GM19025 (cell line): ENCODE results near the gene RNF220.

ENCODE experiments used
- ATAC-seq: cut with Tn5 transposase; IDR thresholded peaks from one replicate; pipeline ENCODE4 v1.9.1; 2021; ENCODE audit warnings: mild to moderate bottlenecking, low read depth, moderate library complexity; ENCODE audit not compliant: unreplicated experiment

The RNF220 gene

DNA sequence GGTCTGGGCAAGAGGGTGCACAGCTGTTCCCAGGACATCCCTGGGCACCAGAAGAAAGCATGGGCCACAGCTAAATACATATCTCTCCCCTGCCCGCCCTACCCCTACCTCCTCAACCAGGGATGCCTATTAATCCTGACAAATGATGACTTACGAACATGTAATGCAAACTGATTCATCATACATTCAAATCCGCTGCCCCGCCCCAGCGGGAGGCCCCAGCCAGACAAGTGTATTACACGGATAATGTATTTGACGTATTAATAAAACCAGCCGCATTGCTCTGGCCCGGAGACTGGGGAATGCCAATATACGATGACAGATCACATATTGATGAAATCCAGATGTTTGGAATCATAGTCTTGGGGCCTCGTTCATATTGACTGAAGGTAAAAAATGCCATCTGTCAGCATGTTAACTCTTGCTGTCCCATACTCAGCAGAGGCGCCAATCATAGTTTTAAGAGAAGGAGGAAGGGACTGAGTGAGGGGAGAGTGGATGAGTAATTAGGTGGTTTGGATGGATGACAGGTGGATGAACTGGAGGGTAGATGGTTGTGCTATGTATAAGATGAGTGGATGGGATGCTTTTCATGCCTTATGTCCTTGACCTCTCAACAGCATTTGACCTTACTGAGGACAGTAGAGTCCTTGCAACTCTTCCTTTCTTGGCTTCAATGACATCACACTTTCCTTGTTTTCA is 201.0 kb downstream of the RNF220 start:
- no peak for ATAC-seq

DNA sequence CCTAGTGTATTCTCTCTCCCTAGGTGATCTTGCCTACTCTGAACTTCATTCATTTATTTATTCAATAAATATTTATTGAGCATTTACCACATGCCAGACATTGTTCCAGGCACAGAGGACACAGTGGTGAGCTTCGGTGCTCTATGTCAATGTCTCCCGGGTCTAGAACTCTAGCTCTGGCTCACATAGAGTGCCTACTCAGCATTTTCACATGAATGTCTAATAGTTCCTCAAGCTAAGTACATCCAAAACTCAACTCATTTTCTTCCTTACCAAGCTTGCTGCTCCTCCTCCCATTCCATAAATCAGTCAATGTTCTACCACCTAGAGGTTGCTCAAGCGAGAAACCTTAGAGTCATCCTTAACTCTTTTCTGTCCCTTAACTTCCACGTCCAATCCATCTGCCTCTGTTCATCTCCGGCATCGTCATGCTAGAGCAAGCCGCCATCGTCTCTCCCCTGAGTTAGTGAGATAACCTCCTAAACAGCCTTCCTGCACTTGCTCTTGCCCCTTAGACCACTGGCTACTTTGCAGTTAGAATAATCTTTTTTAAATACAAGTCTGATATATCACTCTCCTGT is 201.7 kb downstream of the RNF220 start:
- no peak for ATAC-seq

DNA sequence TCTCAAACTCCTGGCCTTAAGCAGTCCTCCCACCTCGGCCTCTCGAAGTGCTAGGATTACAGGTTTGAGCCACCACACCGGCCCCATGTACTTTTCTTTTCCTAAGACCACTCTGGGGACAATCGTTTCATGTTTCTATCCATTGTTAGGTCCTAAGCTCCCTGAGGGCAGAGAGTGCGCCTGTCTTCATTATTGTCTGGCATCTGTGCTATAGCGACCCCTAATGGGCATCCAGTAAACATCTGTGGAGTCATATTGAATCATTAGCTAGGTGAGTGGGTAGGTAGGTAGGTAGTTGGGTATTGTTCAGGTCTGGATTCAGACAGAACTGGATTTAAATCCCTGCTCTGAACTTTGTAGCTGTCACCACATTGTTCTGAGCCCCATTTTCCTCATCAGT is 203.1 kb downstream of the RNF220 start:
- no peak for ATAC-seq

DNA sequence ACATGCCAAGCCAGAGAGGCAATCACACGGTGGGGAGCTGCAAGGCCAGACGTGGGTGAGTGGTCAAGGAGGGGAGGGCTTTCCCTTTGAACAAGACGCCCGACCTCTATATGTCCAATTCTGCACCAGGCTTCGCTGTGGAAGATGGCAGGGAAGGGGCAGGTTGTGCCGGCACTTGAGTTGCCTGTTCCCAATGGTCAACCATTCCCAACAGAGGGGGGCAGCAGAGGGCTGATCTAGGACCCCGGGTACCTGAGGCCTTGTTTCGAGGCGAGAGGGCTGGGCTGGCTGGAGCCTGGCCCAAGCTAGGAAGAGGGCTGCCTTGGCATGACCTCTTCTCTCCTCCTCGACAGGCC is 204.3 kb downstream of the RNF220 start:
- ATAC-seq, result no peak

DNA sequence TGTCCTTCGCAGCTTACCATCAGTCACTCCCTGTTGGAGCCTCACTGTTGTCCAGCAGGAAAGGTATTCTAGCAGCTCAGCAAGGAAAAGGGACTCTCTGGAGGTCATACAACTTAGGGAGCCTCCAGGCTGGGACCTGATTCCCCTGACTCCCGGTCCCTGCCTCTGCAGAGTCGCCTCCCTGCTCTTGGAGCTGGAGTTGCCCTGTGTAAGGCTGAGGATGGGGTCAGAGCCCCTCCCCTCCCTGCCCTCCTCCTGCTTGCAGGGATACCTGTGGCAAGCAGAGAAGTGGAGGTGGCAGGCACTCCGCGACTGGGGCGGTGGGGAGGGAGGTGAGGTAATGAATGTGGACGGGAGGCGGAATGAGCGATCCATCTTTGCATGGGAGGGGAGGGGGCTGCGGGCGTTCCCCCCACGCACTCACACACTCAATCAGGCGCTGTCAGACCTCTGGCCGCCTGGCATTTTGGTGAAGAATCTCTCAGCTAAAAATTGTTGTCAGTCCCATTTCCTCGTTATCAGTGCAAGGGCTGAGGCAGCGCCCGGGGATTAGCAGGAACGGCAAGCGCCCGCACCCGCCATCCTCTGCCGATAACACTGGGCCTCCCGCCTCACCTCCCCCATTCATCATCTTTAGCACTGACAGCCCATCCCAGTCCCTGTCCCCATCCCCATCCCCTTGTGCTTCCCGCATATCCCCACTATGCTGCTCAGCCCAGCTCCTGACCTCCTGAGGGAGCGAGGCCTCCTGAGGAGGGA is 204.9 kb downstream of the RNF220 start:
- no peak for ATAC-seq

DNA sequence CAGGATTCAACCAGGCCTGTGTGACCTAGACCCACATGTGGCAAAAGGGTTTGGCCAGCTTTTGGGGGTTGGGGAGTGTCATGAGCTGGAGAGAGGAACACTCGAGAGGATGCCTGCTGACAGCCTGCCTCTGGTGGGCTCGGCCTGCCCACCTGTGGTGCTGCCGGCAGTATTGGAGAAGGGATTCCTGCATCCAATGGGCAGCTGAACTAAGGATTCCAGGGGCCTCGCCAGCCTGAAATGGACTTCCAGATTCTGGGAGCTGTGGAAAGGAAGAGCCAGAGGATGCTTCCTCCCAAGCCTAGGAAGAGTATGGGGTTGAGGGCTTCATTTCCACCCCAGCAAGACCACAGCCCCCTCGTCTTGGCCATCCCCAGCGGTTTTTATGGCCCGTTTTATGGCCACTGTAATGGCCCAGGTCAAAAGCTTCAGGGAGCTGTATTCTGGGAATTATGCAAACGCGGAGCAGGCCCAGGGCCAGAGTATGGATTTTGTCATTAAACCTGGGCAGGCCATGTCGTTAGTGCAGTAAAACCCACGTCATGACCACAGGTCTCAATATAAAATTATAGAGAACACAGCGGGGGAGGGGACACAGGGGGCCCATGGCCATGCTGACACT is 205.6 kb downstream of the RNF220 start:
- ATAC-seq, result no peak

DNA sequence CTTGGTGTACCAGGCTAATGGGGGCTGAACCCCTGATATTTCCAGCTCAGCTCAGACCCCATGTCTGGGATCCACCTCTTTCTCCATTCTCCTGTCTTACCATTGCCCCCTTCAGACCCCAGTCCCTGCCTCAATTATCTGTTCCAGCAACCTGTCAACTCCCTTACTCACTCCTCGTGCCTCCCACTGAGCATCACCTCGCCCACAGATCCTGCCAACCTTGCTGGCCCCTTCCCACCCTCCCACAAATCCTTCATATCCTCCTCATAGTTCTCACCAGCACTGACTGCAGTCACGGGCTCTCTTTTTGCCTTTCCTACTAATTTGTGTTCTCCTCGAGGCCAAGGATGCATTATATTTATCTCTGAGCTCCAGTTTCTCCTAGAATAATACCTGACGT is 206.4 kb downstream of the RNF220 start:
- ATAC-seq, result no peak

DNA sequence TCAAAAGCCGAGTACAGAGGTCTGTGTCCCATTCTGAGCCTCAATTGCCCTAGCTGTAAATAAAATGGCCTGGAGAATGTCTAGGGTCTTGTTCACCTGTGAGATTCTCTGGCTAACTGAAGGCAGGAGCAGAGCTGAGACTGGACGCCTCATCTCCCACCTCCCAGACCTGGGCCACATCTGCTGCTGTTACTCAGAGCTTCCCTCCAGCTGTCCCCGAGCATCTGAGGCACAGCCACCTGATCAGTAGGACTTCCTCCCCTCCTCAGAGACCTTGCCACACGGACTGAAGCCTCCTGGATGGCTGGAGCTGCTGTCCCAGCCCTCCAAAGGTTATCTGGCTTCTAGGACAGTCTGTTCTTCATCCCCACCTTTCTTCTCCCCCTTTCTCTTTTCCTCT is 206.8 kb downstream of the RNF220 start:
- ATAC-seq, result no peak

DNA sequence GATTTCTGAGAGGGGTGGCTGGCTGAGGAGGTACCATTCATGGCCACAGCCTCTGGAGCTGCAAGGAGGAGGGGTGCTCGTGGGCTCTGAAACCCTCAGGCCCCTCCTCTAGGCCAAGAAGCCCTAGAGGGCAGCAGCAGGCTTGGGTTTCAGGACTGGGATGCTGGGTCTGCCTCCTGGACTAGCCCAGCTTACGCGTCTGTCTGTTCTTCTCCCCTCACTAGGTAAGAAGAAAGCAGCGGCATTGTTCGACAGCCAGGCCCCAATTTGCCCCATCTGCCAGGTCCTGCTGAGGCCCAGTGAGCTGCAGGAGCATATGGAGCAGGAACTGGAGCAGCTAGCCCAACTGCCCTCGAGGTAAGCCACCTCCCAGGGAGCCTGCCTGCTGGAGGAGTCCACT is 208.9 kb downstream of the RNF220 start:
- ATAC-seq, result no peak

DNA sequence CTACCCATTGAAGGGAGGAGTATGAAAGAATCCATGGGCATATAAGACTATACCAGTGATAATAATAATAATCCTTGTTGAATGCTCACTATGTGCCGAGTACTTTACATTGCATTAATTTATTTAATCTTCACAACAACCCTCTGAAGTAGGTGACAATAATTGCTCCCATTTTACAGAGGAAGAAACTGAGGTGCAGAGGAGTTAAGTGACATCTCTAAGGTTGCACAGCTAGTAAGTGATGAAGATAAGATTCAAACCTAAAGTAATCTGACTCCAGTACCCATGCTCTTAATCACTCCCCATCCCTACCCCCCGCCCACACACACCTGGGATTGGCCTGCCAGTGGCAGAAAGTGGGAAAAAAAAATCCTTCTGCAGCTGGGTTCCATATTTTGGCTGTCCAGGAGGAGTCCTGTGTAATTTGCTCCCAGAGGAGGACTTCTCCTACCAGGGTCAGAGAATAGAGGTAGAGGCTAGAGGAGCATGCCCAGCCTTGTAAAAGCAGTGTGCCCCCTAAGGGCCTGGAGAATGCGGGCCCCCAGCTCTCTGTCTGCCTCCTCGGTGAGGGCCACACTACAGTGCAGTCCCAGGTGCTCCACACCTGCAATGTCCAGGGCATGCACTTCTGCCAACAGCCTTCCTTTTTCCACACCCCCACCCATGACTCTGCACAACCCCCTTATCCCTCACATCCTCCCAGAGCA is 211.4 kb downstream of the RNF220 start:
- ATAC-seq, result no peak

DNA sequence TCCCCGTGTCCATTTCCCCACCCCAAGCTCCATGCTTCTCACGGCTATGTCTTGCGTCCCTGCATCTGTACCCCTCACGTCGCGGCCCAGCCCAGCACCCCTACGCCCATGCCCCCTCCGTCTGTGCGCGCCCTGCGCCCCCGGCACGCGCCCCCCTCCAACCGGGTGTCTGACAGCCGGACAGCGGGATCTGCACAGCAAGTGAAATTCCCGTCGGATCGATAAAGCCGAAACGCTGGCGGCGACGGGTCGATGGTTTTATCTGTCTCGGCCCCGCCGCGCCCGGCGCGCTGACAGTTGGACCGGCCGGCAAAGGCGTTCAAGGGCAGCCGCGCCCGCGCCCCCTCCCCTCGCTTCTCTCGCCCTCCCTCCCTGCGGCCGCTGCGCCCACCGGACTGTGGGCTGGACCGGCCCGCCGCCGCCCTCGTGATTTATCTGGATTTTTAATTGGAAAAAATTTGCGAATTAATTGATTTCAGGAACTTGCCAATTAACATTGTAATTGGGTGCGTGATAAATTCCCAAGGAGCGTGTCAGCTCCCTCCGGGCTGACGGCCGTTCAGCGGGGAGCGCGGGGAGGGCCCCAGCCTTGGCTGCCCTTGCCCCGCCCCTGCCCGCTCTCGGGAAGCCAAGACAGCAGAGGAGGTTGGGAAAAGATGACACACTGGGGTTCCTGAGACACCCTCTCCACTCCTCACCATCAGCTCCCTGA is 212.1 kb downstream of the RNF220 start:
- no peak for ATAC-seq

DNA sequence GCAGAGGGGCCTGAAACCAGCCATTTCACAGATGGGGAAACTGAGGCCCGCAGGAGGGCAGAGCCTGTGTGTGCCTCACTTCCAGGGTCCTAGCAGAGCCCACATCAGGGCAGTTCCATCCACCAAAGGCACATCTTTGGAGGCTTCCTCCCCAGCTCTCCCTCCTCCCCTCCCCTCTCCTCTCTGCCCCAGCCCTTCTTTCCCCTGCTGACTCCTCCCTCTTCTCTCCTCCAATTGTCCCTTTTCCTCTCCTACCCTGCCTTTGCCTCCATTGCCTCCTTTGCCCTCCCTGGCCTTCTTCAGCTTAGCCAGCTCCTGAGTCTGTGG is 212.6 kb downstream of the RNF220 start:
- ATAC-seq, result no peak

DNA sequence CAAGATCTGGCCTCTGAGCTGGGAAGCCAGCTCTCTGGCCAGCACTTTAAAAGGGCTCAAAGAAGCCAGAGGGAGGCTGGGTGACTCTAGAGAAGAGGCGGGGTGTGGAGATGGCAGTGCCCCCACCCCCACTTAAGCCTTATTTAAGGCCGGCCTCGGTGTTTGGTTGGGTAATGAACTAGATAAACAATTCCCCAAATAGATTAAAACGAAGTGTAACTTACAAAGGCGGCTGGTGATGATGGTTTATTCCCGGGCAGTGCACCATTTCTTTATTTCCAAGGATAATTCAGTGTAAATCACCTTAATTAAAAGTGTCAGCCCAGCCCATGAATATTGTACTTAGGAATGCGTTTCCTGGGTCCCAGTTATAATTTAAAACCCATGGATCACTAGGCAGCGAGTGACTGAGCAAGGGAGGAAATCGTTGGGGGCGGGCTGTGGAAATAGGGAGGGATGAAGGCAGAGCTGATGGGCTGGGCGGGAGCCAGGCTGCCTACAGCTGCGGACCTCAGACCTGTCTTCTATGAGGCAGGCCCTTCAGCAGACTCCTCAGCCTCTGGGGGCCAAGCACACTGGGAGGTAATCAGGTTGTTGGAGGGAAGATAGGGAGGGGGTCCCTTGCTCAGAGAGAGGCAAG is 214.3 kb downstream of the RNF220 start:
- ATAC-seq, result no peak

DNA sequence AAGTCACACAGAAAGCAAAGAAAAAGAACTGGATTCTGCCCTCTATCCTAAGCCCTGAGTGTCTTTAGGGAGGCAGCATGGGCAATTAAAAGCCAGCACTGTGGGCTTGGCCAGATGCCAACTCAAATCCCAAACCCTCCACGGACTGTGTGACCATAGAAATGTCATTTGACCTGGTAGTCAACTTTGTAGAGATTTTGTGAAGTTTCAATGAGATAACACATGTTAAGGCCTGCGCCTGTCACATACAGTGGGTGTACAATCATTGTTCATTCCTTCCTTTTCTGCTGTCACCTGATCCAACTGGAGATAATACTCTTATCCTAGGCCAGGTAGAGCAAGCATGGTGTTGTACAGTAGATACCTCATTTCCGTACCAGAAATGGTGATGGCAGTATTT is 215.0 kb downstream of the RNF220 start:
- ATAC-seq, result no peak

DNA sequence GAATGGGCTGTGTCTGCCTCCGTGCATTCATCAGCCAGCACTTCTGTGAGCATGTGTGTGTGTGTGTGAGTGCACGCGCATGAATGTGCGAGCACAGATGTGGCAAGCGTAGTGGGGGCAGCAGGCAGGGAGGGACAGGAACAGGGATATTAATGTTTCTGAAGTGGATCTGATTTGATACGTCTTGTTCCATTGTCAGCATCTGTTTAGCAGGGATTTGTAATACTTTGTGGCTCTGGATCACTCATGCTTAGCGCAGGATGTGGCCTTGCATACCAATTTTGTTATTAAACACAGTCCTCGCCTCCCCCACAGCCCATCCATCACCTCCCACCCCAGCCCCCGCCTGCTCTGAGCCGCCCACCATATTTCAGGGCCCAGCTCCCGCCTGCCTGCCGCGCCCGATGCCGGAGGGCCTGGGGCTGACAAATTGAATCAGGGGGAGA is 216.8 kb downstream of the RNF220 start:
- no peak for ATAC-seq

DNA sequence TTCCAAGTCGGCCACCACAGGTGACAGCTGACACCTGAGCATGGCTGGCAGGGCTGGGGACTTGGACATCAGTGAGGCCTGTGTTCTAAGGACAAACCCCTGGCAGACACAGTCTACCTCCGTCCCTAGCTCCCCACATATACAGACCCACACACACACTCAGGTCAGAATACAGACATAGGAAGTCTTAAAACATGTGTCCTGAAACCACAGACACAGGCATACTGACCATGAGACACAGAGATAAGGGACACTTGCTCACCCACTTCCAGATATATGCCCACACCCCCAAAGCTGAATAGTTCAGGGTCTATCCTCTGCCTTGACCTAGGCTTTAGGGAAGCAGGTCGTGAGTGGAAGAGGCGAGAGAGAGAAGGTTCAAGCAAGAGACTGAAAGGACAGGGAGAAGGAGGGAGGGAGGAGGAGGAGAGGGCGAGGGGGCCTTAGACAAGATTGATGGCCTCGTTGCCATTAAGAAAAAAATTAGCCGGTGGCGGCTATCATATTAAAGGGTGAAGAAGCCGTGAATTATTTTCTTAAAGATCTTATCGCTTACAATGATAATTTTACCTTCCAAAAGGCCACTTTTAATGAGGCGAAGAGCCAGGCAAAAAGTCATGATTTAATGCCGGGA is 219.3 kb downstream of the RNF220 start:
- ATAC-seq, result no peak

DNA sequence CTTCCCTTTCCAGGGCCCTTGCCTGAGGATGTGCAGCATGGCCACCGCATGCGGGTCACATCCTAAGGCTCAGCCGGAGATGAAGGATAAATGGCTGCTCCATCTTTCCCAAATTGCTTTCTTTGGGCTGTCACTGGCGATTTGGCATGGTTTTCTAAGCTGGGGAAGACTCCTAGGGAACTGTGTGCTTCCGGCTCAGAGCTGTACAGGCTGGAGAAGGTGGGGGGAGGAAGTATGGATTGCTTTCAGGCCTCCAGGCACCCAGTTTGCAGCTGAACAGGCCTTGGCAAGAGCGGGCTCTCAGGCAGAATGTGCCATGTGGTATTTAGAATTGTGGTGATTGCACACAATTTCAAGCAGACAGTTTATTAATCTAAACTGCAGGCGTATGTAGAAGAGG is 220.3 kb downstream of the RNF220 start:
- ATAC-seq, result no peak

DNA sequence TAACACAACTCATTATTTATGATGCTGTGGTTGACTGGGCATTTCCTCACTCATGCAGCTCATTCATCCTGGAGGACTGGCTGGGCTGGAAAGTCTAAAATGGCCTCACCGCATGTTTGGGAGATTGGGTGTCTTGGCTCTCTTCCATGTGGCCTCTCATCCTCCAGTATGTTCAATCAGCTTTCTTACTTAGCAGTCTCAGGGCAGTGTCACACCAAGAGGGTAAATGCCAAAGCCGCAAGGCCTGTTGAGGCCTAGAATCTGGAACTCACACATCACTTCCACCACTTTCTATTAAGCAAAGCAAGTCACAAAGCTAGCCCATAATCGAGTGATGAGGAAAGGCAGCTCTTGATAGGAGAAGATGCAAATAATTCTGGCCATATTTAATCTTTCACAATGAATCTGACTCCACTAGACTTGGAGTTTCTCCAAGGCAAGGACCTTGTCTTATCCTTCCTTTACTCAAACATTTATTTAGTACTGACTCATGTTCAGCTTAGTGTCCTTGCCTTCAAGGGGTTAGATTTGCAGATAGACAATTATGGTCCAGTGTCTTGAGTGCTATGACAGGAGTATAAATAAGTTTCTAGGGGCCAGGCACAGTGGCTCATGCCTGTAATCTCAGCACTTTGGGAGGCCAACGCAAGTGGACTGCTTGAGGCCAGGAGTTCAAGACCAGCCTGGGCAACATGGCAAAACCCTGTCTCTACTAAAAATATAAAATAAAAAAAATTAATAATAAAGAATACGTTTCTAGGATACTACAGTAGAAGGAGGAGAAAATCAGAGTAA is 224.1 kb downstream of the RNF220 start:
- ATAC-seq, result no peak

DNA sequence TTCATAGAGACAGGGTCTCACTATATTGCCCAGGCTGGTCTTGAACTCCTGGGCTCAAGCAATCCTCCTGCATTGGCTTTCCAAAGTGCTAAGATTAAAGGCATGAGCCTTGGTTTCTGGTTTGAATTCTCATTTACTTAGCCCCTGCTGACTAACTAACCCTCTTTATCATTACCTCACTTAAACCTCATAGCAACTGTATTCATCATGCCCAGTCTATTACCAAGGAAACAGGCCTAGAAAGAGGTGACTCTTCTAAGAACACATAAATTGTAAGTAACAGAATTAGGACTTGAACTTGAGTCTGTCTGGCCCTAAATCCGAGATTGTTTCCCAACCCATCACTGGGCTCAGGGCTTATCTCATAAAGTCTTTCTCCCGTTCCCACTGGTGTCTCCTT is 225.1 kb downstream of the RNF220 start:
- no peak for ATAC-seq
